H1 (cell line): Measurements from ENCODE around the gene RGS9. TPM values are rescaled to one million over a fixed set of nuclear protein-coding genes. Genes with fewer than 3 reads are reported as not detected.

Experiments used
- POU5F1 ChIP-seq: IDR thresholded peaks from 2 replicates; pipeline ENCODE4 v1.6.1; 2011; ENCODE audit warnings: low read depth, mild to moderate bottlenecking, low read length, moderate library complexity
- SP2 ChIP-seq: IDR thresholded peaks from 2 replicates; pipeline ENCODE4 v1.6.1; 2012; ENCODE audit warnings: mild to moderate bottlenecking, low read length, inconsistent platforms
- polyA plus RNA-seq, 7 experiments: library from polyadenylated mRNA; depleted of rRNA in 3 of 7; stranded (reverse) in 5 of 7; unstranded in 2 of 7; fragments of >200 nt in 5 of 7; fragments of 200-250 nt in 2 of 7; gene quantifications; 1 replicate in 5 of 7; 2 replicates in 1 of 7; 4 replicates in 1 of 7; pipeline versions ENCODE4 v1.2.1 to v1.2.3, GENCODE V29; 2011 to 2013; ENCODE audit warnings: missing spikeins in 2 of 7, mixed read lengths in 2 of 7
- total RNA-seq: library from RNA; stranded (reverse); fragmentation: NEBNext Ultra II Directional; extraction: Animal tissue kit (Norgen Biotek cat#: 25700); gene quantifications from 2 replicates; pipeline ENCODE4 v1.2.1, GENCODE V29; 2021
- TF ChIP-seq, protein P1 (sequence below): IDR thresholded peaks from 2 replicates; pipeline ENCODE4 v1.6.1; 2011; ENCODE audit warnings: low read length, improper control_type of control experiment

RGS9 gene
- total and polyA plus RNA-seq, 2 of the 8 experiments (the other 6 are each of a cell fraction or from before 2014, with no cell fraction given): 8.9 to 20.5 TPM

DNA sequence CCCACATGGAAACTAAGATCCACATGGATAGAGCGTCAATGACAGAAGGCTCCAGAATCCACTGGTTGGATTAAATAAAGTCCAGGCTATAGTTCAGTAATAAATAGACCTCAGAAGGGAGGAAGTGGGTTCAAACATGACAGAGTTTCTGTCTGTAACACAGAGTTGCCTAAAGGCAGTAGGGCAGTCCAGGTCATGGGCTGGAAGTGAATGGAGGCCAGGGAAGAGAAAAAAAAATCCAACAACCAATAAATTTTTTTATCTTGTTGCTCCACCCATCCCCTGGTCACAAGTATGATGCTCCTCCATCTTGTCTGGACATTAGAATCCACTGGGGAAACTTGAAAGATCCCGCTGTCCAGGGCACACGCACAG is 92.4 kb downstream of the RGS9 start (continued):
- TF ChIP-seq, protein P1, sequence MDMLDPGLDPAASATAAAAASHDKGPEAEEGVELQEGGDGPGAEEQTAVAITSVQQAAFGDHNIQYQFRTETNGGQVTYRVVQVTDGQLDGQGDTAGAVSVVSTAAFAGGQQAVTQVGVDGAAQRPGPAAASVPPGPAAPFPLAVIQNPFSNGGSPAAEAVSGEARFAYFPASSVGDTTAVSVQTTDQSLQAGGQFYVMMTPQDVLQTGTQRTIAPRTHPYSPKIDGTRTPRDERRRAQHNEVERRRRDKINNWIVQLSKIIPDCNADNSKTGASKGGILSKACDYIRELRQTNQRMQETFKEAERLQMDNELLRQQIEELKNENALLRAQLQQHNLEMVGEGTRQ: no peak
- TF ChIP-seq POU5F1: no peak
- no peak for TF ChIP-seq SP2
